Measurements from ENCODE around the gene HSD11B1L.

HSD11B1L gene

GRCh38 chr19:5694956-5695648, 14.3 kb downstream of the HSD11B1L start:
- DNase-seq (ENCODE audit: low read depth in 2 of 2), result no peak
- TF ChIP-seq CTCF (IDR thresholded peaks at IDR 0.05; ENCODE audit: low read depth, low read length), result no peak
- no peak overlapping the region for H3K4me3 ChIP-seq (replicated peaks in 1 of 2; ENCODE audit: low read depth in 2 of 2, low read length in 2 of 2)

- DNase-seq (ENCODE audit: low read depth in 2 of 2), result no peak
- no peak for TF ChIP-seq CTCF (IDR thresholded peaks at IDR 0.05; ENCODE audit: low read depth, low read length)
These were observed 14.9 kb downstream of the HSD11B1L start for GRCh38 chr19:5695649-5696195.

GRCh38 chr19:5696196-5697021, 15.6 kb downstream of the HSD11B1L start:
- DNase-seq (ENCODE audit: low read depth in 2 of 2), result no peak
- H3K4me3 ChIP-seq (replicated peaks in 1 of 2; ENCODE audit: low read depth in 2 of 2, low read length in 2 of 2), result no peak overlapping the region
- TF ChIP-seq CTCF (IDR thresholded peaks at IDR 0.05; ENCODE audit: low read depth, low read length), result no peak

More at GRCh38 chr19:5695649-5696195, 14.9 kb downstream of the HSD11B1L start:
- no peak overlapping the region for H3K4me3 ChIP-seq (replicated peaks in 1 of 2; ENCODE audit: low read depth in 2 of 2, low read length in 2 of 2)

- TF ChIP-seq CTCF (IDR thresholded peaks at IDR 0.05; ENCODE audit: low read depth, low read length), result no peak
- no peak for DNase-seq (ENCODE audit: low read depth in 2 of 2)
- H3K4me3 ChIP-seq (replicated peaks in 1 of 2; ENCODE audit: low read depth in 2 of 2, low read length in 2 of 2), result no peak overlapping the region
These were observed 16.4 kb downstream of the HSD11B1L start for GRCh38 chr19:5697022-5697889.

- no peak overlapping the region for H3K4me3 ChIP-seq (replicated peaks in 1 of 2; ENCODE audit: low read depth in 2 of 2, low read length in 2 of 2)
- DNase-seq (ENCODE audit: low read depth in 2 of 2), result no peak
- TF ChIP-seq CTCF (IDR thresholded peaks at IDR 0.05; ENCODE audit: low read depth, low read length), result no peak
These were observed 17.2 kb downstream of the HSD11B1L start for GRCh38 chr19:5697890-5698634.
